ENCODE measurements around the gene RNF144A. TPM values are rescaled to one million over a fixed set of nuclear protein-coding genes. Genes with fewer than 3 reads are reported as not detected.

The RNF144A gene
- total and polyA plus RNA-seq, 2 donors (not counting 1 experiment from before 2014, with no cell fraction given), result 1.2 to 1.6 TPM

DNA sequence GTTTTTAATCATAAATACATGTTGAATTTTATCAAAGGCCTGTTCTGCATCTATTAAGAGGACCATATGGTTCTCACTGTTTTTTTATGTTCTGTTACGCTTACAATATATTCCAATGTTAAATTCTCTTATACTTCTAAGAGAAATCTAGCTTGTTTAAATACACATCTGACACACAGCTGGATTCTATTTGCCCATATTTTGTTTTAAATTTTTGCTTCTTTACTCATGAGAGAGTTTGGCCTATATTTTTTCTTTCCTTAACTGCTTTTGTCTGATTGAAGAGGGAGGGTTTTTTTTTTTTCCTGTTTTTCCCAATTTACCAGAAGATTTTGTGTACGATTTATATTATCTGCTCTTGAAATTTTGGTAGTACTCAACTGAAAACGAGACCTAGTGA is 34.9 kb downstream of the RNF144A start:
- Histone ChIP-seq H3K27ac (ENCODE audit: low read length in 2 of 2) (no peak overlapping the region), H3K79me2 (ENCODE audit: control insufficient read depth, insufficient read depth, low read length) (no peaks in the 10 kb centered on the region), H2AFZ (ENCODE audit: insufficient read depth, low read depth, low read length, poor library complexity, severe bottlenecking) (no peak overlapping the region), H3K9me3 (ENCODE audit: control extremely low read depth in 1 of 3, control insufficient read depth in 2 of 3, insufficient read depth in 1 of 3, low read length in 2 of 3) (no peaks in the 10 kb centered on the region), H3K36me3 (replicated peaks in 1 of 2; ENCODE audit: control extremely low read depth in 1 of 2, control insufficient read depth in 1 of 2, extremely low read depth in 1 of 2, insufficient read depth in 2 of 2, low read length in 1 of 2) (no peaks in the 10 kb centered on the region), H3K9ac (ENCODE audit: low read length) (no peak overlapping the region), H3K27me3 (replicated peaks in 1 of 4; ENCODE audit: control extremely low read depth in 1 of 4, control insufficient read depth in 3 of 4, insufficient read depth in 4 of 4, low read length in 3 of 4) (no peaks in the 10 kb centered on the region), H3K4me3 (ENCODE audit: control extremely low read depth in 1 of 5, extremely low read depth in 1 of 5, insufficient read depth in 1 of 5, low read depth in 2 of 5, low read length in 4 of 5) (no peak overlapping the region), H3K4me2 (replicated peaks; ENCODE audit: low read depth, low read length, poor library complexity, severe bottlenecking) (no peak overlapping the region), H3K4me1 (ENCODE audit: control insufficient read depth in 2 of 2, insufficient read depth in 2 of 2, low read length in 2 of 2) (no peaks in the 10 kb centered on the region), H4K20me1 (ENCODE audit: control insufficient read depth, insufficient read depth, low read length, poor library complexity, severe bottlenecking) (no peaks in the 10 kb centered on the region)
- no peaks in the 10 kb centered on the region for H3K9me3 Mint-ChIP-seq (ENCODE audit: insufficient read depth)
- intact Hi-C loops (cut with micrococcal nuclease), result no loop called here
- ChIA-PET CTCF (no interaction called here), POLR2A (no interaction called here)
- no peak for ATAC-seq (ENCODE audit: low read depth)
- no peaks in the 10 kb centered on the region for H3K27me3 Mint-ChIP-seq
- no peak overlapping the region for H3K27ac Mint-ChIP-seq
- no CpG with 5 or more reads among the region's 3 CpGs for WGBS (ENCODE audit: insufficient coverage)
- TF ChIP-seq, protein P1, sequence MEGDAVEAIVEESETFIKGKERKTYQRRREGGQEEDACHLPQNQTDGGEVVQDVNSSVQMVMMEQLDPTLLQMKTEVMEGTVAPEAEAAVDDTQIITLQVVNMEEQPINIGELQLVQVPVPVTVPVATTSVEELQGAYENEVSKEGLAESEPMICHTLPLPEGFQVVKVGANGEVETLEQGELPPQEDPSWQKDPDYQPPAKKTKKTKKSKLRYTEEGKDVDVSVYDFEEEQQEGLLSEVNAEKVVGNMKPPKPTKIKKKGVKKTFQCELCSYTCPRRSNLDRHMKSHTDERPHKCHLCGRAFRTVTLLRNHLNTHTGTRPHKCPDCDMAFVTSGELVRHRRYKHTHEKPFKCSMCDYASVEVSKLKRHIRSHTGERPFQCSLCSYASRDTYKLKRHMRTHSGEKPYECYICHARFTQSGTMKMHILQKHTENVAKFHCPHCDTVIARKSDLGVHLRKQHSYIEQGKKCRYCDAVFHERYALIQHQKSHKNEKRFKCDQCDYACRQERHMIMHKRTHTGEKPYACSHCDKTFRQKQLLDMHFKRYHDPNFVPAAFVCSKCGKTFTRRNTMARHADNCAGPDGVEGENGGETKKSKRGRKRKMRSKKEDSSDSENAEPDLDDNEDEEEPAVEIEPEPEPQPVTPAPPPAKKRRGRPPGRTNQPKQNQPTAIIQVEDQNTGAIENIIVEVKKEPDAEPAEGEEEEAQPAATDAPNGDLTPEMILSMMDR (IDR thresholded peaks at IDR 0.05), result no peak
- TF ChIP-seq EZH2 (IDR thresholded peaks at IDR 0.05; ENCODE audit: borderline replicate concordance, insufficient read depth, low read depth, low read length, poor library complexity, severe bottlenecking), result no peak
- no peak overlapping the region for H3K4me3 Mint-ChIP-seq
- no peaks in the 10 kb centered on the region for H3K4me1 Mint-ChIP-seq
- DNase-seq, result no peak

DNA sequence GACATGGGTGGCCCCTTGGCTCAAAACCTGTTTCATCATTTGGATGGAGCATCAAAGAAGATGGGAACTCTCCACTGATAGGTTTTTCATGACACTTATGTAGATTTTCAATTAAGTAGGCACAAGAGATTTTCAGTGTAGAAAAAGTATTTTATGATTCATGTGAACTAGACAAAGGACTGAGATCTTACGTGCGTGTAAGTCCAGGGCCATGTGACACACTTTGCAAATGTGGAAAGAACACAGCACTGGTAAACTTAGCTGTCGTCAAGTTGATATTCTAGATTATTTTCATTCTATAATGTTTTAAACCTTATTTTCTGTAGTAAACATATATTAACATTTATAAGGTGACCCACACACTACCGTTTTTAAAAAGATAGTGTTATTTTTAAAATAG is 37.4 kb downstream of the RNF144A start:
- H3K27me3 Mint-ChIP-seq, result no peaks in the 10 kb centered on the region
- no peaks in the 10 kb centered on the region for H3K9me3 ChIP-seq (ENCODE audit: control extremely low read depth in 1 of 3, control insufficient read depth in 2 of 3, insufficient read depth in 1 of 3, low read length in 2 of 3)
- ATAC-seq (ENCODE audit: low read depth) (no peak), DNase-seq (no peak)
- H3K36me3 ChIP-seq (replicated peaks in 1 of 2; ENCODE audit: control extremely low read depth in 1 of 2, control insufficient read depth in 1 of 2, extremely low read depth in 1 of 2, insufficient read depth in 2 of 2, low read length in 1 of 2), result no peaks in the 10 kb centered on the region
- H3K79me2 ChIP-seq (ENCODE audit: control insufficient read depth, insufficient read depth, low read length), result no peaks in the 10 kb centered on the region
- H3K4me3 ChIP-seq (ENCODE audit: control extremely low read depth in 1 of 5, extremely low read depth in 1 of 5, insufficient read depth in 1 of 5, low read depth in 2 of 5, low read length in 4 of 5), result no peak overlapping the region
- no peaks in the 10 kb centered on the region for H3K27me3 ChIP-seq (replicated peaks in 1 of 4; ENCODE audit: control extremely low read depth in 1 of 4, control insufficient read depth in 3 of 4, insufficient read depth in 4 of 4, low read length in 3 of 4)
- H3K9me3 Mint-ChIP-seq (ENCODE audit: insufficient read depth), result no peaks in the 10 kb centered on the region
- 100% methylated on average over 2 of the region's 4 CpGs for WGBS (ENCODE audit: insufficient coverage)
- no peaks in the 10 kb centered on the region for H3K4me1 ChIP-seq (ENCODE audit: control insufficient read depth in 2 of 2, insufficient read depth in 2 of 2, low read length in 2 of 2)
- H3K4me2 ChIP-seq (replicated peaks; ENCODE audit: low read depth, low read length, poor library complexity, severe bottlenecking), result no peak overlapping the region
- H3K4me1 Mint-ChIP-seq, result no peaks in the 10 kb centered on the region
- intact Hi-C loops (cut with micrococcal nuclease), result no loop called here
- no peak overlapping the region for H3K9ac ChIP-seq (ENCODE audit: low read length)
- no peak overlapping the region for H2AFZ ChIP-seq (ENCODE audit: insufficient read depth, low read depth, low read length, poor library complexity, severe bottlenecking)
- TF ChIP-seq, protein P1 (IDR thresholded peaks at IDR 0.05), result no peak
- TF ChIP-seq EZH2 (IDR thresholded peaks at IDR 0.05; ENCODE audit: borderline replicate concordance, insufficient read depth, low read depth, low read length, poor library complexity, severe bottlenecking), result no peak
- no peak overlapping the region for H3K27ac Mint-ChIP-seq
- no peak overlapping the region for H3K27ac ChIP-seq (ENCODE audit: low read length in 2 of 2)
- ChIA-PET CTCF (no interaction called here), POLR2A (no interaction called here)
- H4K20me1 ChIP-seq (ENCODE audit: control insufficient read depth, insufficient read depth, low read length, poor library complexity, severe bottlenecking), result no peaks in the 10 kb centered on the region
- no peak overlapping the region for H3K4me3 Mint-ChIP-seq
